A549 (cell line): ENCODE results near the gene DLL4.

Source experiments
- EP300 ChIP-seq, 2 experiments: fragments of >200 bp; sonication (Bioruptor Twin); formaldehyde crosslinking; IDR thresholded peaks; 2 replicates in 1 of 2; 3 replicates in 1 of 2; pipeline ENCODE4 v1.6.1; 2016 to 2017
- ESRRA ChIP-seq: fragments of 150-350 bp; IDR thresholded peaks from 2 replicates; pipeline ENCODE4 v1.6.1; 2014; ENCODE audit warnings: mild to moderate bottlenecking, low read length, borderline replicate concordance
- NR3C1 ChIP-seq: fragments of >200 bp; sonication (Bioruptor Twin); formaldehyde crosslinking; IDR thresholded peaks from 3 replicates; pipeline ENCODE4 v1.6.1; 2017
- PBX3 ChIP-seq: IDR thresholded peaks from 2 replicates; pipeline ENCODE4 v1.6.1; 2012
- POLR2A ChIP-seq: IDR thresholded peaks from 2 replicates; pipeline ENCODE4 v1.6.1; 2012; ENCODE audit warnings: mild to moderate bottlenecking, low read length
- SMC3 ChIP-seq: fragments of >200 bp; sonication (Bioruptor Twin); formaldehyde crosslinking; IDR thresholded peaks from 3 replicates; pipeline ENCODE4 v1.6.1; 2018; ENCODE audit warnings: inconsistent platforms
- USF2 ChIP-seq: fragments of 450-650 bp; IDR thresholded peaks from 2 replicates; pipeline ENCODE4 v1.6.1; 2014; ENCODE audit warnings: antibody characterized with exemption
- TF ChIP-seq, protein P1 (sequence below): fragments of >200 bp; sonication (Bioruptor Twin); formaldehyde crosslinking; IDR thresholded peaks from 3 replicates; pipeline ENCODE4 v1.5.1; 2016

DNA sequence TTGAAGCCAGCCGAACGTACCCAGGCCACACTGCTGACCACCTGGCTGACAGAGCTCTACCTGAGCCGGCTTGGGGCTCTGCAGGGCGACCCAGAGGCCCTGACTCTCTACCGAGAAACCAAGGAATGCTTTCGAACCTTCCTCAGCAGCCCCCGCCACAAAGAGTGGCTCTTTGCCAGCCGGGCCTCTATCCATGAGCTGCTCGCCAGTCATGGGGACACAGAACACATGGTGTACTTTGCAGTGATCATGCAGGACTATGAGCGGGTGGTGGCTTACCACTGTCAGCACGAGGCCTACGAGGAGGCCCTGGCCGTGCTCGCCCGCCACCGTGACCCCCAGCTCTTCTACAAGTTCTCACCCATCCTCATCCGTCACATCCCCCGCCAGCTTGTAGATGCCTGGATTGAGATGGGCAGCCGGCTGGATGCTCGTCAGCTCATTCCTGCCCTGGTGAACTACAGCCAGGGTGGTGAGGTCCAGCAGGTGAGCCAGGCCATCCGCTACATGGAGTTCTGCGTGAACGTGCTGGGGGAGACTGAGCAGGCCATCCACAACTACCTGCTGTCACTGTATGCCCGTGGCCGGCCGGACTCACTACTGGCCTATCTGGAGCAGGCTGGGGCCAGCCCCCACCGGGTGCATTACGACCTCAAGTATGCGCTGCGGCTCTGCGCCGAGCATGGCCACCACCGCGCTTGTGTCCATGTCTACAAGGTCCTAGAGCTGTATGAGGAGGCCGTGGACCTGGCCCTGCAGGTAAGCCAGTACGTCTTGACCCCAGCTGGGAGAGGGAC lies 28.7 kb upstream of the DLL4 start:
- TF ChIP-seq, protein P1, sequence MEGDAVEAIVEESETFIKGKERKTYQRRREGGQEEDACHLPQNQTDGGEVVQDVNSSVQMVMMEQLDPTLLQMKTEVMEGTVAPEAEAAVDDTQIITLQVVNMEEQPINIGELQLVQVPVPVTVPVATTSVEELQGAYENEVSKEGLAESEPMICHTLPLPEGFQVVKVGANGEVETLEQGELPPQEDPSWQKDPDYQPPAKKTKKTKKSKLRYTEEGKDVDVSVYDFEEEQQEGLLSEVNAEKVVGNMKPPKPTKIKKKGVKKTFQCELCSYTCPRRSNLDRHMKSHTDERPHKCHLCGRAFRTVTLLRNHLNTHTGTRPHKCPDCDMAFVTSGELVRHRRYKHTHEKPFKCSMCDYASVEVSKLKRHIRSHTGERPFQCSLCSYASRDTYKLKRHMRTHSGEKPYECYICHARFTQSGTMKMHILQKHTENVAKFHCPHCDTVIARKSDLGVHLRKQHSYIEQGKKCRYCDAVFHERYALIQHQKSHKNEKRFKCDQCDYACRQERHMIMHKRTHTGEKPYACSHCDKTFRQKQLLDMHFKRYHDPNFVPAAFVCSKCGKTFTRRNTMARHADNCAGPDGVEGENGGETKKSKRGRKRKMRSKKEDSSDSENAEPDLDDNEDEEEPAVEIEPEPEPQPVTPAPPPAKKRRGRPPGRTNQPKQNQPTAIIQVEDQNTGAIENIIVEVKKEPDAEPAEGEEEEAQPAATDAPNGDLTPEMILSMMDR = no peak
- TF ChIP-seq EP300 (IDR thresholded peaks at IDR 0.05) (no peak), ESRRA (no peak), SMC3 (no peak), NR3C1 (no peak), PBX3 (no peak), POLR2A (no peak), USF2 (no peak)
